GM19025 (cell line): ENCODE measurements around the gene PRCP.

Source experiments
- ATAC-seq: cut with Tn5 transposase; IDR thresholded peaks from one replicate; pipeline ENCODE4 v1.9.1; 2021; ENCODE audit warnings: mild to moderate bottlenecking, low read depth, moderate library complexity; ENCODE audit not compliant: unreplicated experiment

PRCP gene

GRCh38 chr11:82908311-82908710 lies 8.1 kb upstream of the PRCP start:
- no peak for ATAC-seq

- ATAC-seq: no peak
These were observed 7.1 kb upstream of the PRCP start for GRCh38 chr11:82907371-82907770.

- ATAC-seq: no peak
These were observed 6.7 kb upstream of the PRCP start for GRCh38 chr11:82906931-82907330.

GRCh38 chr11:82906236-82906635 lies 6.0 kb upstream of the PRCP start:
- no peak for ATAC-seq

- no peak for ATAC-seq
These were observed 3.8 kb upstream of the PRCP start for GRCh38 chr11:82903843-82904586.

GRCh38 chr11:82902880-82903279 lies 2.6 kb upstream of the PRCP start:
- no peak for ATAC-seq

GRCh38 chr11:82901922-82902485 lies 1.8 kb upstream of the PRCP start:
- ATAC-seq: no peak

- ATAC-seq: peak; percentile 64
These were observed 1.1 kb upstream of the PRCP start, which contains the start of gene DDIAS for GRCh38 chr11:82901165-82901921. TSS of gene DDIAS (plus strand) at chr11:82901736. CDS start at chr11:82914739, 13,003 bp downstream.

GRCh38 chr11:82899957-82900276 lies 313 bp downstream of the PRCP start:
- ATAC-seq: no peak

GRCh38 chr11:82899186-82899820 lies 927 bp downstream of the PRCP start:
- no peak for ATAC-seq

GRCh38 chr11:82898241-82898640 lies 2.0 kb downstream of the PRCP start:
- ATAC-seq: no peak

GRCh38 chr11:82896183-82896582 lies 4.0 kb downstream of the PRCP start:
- no peak for ATAC-seq

- no peak for ATAC-seq
These were observed 4.7 kb downstream of the PRCP start for GRCh38 chr11:82895437-82896091.

GRCh38 chr11:82892611-82893169 lies 7.5 kb downstream of the PRCP start:
- ATAC-seq: no peak

GRCh38 chr11:82890936-82891335 lies 9.3 kb downstream of the PRCP start:
- no peak for ATAC-seq

- ATAC-seq: no peak
These were observed 10.3 kb downstream of the PRCP start for GRCh38 chr11:82890002-82890341.

- no peak for ATAC-seq
These were observed 10.9 kb downstream of the PRCP start for GRCh38 chr11:82889133-82890001.

GRCh38 chr11:82883853-82884252 lies 16.4 kb downstream of the PRCP start:
- no peak for ATAC-seq

GRCh38 chr11:82874646-82875523 lies 25.3 kb downstream of the PRCP start:
- ATAC-seq: no peak
